Measurements from ENCODE around the gene RIPOR1.

RIPOR1 gene

DNA sequence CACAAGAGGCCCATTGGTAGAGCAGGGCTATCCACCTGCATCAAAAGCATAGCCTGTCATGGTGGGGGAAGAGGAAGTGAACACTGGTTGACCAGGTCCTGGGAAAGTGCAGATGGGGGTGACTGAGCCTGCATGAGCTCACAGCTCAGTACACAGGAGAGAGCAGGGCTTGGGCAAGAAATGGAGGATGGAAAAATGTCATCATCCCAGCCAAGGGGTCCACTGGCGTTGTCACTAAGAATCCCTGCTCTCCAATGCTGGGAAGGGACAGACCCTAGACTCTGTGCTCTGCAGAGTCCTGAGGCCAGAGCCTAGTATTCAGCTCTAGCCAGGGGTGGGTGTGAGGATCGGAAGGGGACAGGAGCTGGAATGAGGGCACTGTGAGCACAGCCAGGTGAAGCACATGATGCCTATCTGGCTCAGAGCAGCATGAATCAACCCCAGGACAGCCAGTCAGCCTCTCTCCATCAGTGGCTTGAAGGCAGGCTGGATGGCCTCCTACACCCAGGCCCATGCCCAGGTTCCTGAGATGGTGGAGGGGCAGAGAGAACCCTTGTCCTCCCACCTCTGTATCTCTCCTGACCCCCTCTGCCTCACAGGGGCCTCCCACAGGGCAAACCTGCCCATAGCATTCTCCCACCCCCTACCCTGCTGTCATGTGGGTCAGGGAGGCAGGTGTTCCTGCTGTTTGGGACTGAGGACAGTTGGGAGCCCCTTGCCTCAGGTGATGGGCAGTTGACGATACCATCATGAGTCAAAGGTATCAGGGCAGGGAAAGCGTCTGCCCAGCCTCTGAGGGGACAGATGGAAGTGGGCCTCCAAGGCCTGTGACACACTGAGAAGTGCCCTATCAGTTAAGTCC is 19.9 kb downstream of the RIPOR1 start:
- no peak for DNase-seq
- TF ChIP-seq GATA1 (IDR thresholded peaks at IDR 0.05; ENCODE audit: low read depth, low read length) (no peak), POLR2A (IDR thresholded peaks at IDR 0.05; ENCODE audit: low read length) (no peak)

DNA sequence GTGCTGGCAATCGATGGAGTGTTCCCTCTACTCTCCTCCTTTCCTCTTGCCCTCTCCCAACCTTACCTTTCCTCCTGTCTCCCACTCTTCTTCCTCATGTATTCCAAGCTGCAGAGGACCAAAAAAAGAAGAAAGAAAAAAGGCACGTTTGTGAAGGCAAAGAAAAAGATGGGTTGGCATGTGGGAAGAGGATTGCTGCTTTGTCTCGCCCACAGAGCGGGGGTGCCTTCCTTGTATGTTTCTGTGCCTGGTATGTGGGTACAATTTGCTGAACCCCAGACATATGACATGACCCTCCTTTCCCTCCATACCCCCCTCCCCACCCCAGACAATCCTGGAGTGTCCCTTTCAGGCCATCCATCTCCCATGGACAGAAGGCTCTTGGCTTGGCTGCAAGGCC is 20.6 kb downstream of the RIPOR1 start:
- no peak for DNase-seq
- TF ChIP-seq POLR2A (IDR thresholded peaks at IDR 0.05; ENCODE audit: low read length) (no peak), GATA1 (IDR thresholded peaks at IDR 0.05; ENCODE audit: low read depth, low read length) (no peak)

DNA sequence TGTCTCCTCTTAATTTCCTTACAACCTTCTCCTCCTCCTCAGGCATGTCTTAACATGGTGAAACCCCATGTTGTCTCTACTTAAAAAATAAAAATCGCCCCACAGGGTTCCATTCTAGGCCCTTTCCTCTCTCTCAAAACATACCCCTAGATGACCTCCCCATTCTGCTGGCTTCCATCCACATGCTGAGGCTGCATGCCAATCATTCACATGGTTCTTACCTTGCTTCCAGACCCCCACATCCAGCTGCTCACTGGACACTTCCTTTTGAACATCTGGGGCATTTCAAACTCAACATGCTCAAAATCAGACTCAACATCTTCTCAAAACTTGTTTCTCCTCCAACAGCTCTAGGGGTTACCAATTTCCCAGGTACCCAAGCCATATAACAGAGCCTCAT is 21.3 kb downstream of the RIPOR1 start:
- TF ChIP-seq POLR2A (IDR thresholded peaks at IDR 0.05; ENCODE audit: low read length) (no peak), GATA1 (IDR thresholded peaks at IDR 0.05; ENCODE audit: low read depth, low read length) (no peak)
- no peak for DNase-seq

DNA sequence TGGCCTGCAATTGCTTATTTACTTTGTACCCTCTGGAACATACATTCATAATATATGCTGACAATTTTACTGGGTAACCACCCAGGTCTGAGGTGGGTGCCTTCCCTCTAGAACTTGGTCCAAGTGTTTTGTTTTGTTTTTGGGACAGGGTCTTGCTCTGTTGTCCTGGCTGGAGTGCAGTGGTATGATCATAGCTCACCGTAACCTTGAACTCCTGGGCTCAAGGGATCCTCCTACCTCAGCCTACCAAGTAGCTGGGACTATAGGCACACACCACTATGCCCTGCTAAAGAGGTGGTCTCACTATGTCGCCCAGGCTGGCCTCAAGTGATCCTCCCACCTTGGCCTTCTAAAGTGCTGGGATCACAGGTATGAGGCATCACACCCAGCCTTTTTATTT is 22.5 kb downstream of the RIPOR1 start:
- no peak for TF ChIP-seq POLR2A (IDR thresholded peaks at IDR 0.05; ENCODE audit: low read length)
- TF ChIP-seq GATA1 (IDR thresholded peaks at IDR 0.05; ENCODE audit: low read depth, low read length): no peak

DNA sequence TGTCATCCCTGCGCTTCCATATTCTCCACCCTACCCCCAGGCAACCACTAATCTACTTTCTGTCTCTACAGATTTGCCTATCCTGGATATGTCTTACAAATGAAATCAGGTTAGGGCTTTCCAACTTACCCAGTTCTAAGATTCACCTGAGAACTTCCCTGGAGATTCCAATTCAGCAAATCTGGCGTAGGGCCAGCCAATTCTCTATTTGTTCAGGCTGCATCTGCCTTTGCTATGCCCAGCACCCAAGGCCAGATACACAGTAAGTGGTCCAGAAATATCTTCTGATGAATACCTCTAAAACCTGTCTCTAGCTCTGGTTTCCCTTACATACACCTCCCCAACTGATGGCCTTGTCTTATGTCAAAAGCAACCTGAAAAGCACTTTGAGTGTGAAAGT is 23.3 kb downstream of the RIPOR1 start:
- TF ChIP-seq POLR2A (IDR thresholded peaks at IDR 0.05; ENCODE audit: low read length) (no peak), GATA1 (IDR thresholded peaks at IDR 0.05; ENCODE audit: low read depth, low read length) (no peak)
- no peak for DNase-seq

More for the DNA sequence above, 22.5 kb downstream of the RIPOR1 start:
- no peak for DNase-seq

DNA sequence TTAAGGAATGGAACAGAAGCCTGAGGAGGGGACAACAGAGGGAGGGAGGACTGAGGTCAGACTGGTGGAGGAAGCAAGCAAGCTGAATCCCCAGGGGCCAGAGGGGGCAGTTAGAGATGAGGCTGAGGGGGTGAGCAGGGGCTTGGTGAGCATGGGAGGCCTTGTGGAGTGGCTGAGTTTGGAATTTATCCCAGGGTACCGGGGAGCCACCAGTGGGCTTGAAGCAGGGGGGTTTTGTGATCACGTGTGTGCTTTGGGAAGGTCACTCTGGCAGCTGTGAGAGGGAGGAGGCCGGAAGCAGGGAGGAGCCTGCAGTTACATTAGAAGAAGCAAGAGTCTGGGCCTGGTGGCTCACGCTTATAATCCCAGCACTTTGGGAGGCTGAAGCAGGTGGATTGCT is 23.8 kb downstream of the RIPOR1 start:
- TF ChIP-seq GATA1 (IDR thresholded peaks at IDR 0.05; ENCODE audit: low read depth, low read length) (no peak), POLR2A (IDR thresholded peaks at IDR 0.05; ENCODE audit: low read length) (no peak)
- DNase-seq: no peak

DNA sequence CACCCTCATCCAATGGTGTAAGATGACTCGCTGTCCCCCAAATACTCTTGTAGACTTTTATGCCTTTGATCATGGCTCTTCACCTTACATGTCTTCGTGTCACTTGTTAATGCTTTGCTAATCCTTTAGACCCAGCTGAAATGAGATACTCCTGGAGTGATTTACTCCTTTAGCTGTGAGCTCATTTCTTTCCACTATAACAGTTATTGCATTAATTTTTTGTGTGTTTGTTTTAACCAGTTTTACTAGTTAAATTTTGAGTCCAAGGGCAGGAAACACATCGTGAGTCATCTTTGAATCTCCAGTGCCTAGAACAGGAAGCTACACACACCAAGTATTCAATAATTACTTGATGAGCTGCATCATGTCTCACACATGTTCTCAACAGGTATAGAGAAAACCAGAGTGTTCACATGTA is 27.2 kb downstream of the RIPOR1 start:
- no peak for DNase-seq
- no peak for TF ChIP-seq POLR2A (IDR thresholded peaks at IDR 0.05; ENCODE audit: low read length)
- no peak for TF ChIP-seq GATA1 (IDR thresholded peaks at IDR 0.05; ENCODE audit: low read depth, low read length)

GRCh38 chr16:67558859-67559258 is 30.2 kb downstream of the RIPOR1 start:
- TF ChIP-seq POLR2A (IDR thresholded peaks at IDR 0.05; ENCODE audit: low read length) (no peak), GATA1 (IDR thresholded peaks at IDR 0.05; ENCODE audit: low read depth, low read length) (no peak)
- DNase-seq: no peak

DNA sequence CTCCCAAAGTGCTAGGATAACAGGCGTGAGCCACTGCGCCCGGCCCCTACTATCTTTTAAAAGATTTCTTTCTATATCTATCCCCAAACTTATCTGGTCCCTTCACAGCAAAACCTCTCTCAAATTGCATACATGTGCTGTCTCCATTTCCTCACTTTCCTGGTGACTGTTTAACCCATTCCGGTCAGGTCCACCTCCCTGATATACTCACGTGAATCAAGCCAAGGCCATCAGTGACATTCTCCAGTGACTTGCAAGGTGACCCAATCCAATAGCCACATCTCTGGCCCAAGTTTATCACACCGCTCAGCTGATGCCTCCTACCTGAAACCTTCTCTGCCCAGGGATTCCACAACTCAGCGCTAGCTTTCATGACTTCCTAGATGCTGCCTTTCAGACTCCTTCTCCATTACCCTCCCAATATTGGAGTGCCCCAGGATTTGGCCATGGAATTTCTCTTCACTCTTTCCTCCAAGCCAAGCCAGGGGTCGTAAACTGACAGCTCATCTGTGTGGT is 32.3 kb downstream of the RIPOR1 start:
- TF ChIP-seq GATA1 (IDR thresholded peaks at IDR 0.05; ENCODE audit: low read depth, low read length) (no peak), POLR2A (IDR thresholded peaks at IDR 0.05; ENCODE audit: low read length) (no peak)
- peak; percentile 24 to 42 for DNase-seq

GRCh38 chr16:67561501-67561823 is 32.8 kb downstream of the RIPOR1 start:
- no peak for TF ChIP-seq GATA1 (IDR thresholded peaks at IDR 0.05; ENCODE audit: low read depth, low read length)
- TF ChIP-seq POLR2A (IDR thresholded peaks at IDR 0.05; ENCODE audit: low read length): no peak
- DNase-seq: no peak

DNA sequence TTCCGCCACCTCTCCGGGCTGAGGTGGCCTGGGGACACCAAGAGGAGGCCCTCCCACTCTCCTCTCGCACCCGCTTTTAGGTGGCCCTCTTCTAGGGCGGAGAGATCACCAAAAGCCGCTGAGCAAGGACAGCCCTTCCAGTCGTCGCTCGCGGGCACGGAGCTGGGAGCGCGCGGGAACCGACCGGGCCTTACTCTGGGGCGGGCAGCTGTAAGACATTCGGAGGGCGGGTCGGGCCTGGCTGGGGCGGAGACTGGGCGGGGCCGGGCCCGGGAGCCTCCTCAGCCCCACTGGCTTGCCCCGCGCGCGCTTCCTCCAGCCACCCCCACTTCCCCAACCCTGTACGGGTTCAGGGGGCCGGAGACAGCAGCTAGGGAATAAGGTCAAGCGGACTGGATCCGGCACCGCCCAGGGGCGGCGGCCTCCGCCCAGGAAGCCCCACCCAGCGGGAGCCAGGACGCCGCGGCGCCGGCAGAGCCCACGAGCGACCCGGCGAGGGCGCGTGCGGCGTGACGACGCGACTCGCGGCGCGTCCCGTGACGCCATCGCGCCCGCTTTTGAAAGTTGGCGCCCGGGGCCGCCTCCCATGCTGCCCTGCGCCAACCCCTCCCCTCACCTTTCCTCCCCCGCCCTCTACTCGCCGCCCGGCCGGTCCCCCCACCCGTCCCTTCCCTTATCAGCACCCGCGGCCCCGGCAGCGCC is 33.3 kb downstream of the RIPOR1 start:
- peak; percentile 99 for DNase-seq
- peak; percentile 89 for TF ChIP-seq POLR2A (IDR thresholded peaks at IDR 0.05; ENCODE audit: low read length)
- no peak for TF ChIP-seq GATA1 (IDR thresholded peaks at IDR 0.05; ENCODE audit: low read depth, low read length)

DNA sequence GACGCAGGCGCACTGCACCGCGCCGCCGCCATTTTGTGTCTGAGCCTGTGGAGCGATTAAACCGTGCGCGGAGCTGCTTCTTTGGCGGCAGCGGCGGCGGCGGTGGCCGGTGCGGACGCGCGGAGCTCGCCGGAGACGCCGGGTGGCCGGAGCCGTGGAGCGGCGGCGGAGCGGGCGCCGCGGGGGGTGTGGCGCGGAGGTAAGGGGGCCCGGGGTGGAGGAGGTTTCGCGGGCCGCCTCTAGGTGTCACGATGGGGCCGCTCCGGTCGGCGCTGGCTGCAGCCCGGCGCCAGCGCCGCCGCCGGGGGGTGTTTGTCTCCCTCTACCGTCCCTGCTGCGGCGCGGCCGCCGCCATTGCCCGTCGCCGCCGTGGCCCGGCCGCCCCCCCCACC is 33.9 kb downstream of the RIPOR1 start, which contains the start of gene CTCF:
Gene CTCF (plus strand): TSS at position 1 of the 392 bp plus-strand sequence. CDS start 48,307 bp downstream, outside the sequence.
- DNase-seq: peak; percentile 92 to 95
- TF ChIP-seq GATA1 (IDR thresholded peaks at IDR 0.05; ENCODE audit: low read depth, low read length) (no peak), POLR2A (IDR thresholded peaks at IDR 0.05; ENCODE audit: low read length) (no peak)

- peak; percentile 87 to 92 for DNase-seq
- TF ChIP-seq GATA1 (IDR thresholded peaks at IDR 0.05; ENCODE audit: low read depth, low read length) (no peak), POLR2A (IDR thresholded peaks at IDR 0.05; ENCODE audit: low read length) (peak; percentile 25)
Measured at GRCh38 chr16:67562918-67563707, 34.5 kb downstream of the RIPOR1 start.
